A549 treated with dexamethasone at 1 μM for 4 hours (cell line): ENCODE results near the gene SORD. TPM values are rescaled to one million over a fixed set of nuclear protein-coding genes. Genes with fewer than 3 reads are reported as not detected.

ENCODE experiments used
- total RNA-seq: library from RNA; stranded (reverse); fragments of 200-300 nt; extraction: Qiagen RNA extraction; gene quantifications from 5 replicates; pipeline ENCODE4 v1.2.3, GENCODE V29; 2022

SORD gene
- 28.4 to 35.3 TPM (median 32.1 TPM) in 5 replicates for total RNA-seq

DNA sequence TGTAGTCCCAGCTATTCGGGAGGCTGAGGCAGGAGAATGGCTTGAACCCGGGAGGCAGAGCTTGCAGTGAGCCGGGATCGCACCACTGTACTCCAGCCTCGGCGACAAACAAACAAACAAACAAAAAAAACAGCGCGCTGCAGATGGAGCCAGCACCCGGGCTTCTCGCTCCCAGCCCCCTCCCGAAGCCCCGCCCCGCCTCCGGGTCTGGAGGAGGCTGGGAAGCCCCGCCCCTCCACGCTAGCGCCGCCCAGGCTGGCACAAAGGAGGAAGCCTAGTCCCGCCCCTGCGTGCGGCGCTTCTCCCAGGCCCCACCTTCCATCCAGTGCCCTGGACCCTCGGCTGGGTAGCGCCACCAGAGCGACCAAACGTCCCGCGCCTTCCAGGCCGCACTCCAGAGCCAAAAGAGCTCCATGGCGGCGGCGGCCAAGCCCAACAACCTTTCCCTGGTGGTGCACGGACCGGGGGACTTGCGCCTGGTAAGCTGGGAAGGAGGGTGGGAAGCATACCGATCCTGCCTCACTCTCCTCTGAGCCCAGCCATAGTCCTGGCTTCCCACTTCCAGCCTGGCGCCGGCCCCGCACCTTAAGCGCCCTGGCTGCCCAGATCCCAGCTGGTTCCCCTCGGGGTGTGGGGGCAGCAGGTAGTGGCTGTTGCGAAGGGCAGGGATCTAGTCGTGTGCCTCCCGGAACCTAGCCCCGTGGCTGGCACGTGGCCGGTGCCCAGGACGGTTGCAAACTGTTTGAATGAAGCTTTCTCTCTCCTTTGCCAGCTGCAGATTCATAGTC is at the start of gene SORD:
SORD (plus strand) TSS at position 325 of the 788 bp plus-strand sequence; CDS start at position 414, 89 bp downstream.

DNA sequence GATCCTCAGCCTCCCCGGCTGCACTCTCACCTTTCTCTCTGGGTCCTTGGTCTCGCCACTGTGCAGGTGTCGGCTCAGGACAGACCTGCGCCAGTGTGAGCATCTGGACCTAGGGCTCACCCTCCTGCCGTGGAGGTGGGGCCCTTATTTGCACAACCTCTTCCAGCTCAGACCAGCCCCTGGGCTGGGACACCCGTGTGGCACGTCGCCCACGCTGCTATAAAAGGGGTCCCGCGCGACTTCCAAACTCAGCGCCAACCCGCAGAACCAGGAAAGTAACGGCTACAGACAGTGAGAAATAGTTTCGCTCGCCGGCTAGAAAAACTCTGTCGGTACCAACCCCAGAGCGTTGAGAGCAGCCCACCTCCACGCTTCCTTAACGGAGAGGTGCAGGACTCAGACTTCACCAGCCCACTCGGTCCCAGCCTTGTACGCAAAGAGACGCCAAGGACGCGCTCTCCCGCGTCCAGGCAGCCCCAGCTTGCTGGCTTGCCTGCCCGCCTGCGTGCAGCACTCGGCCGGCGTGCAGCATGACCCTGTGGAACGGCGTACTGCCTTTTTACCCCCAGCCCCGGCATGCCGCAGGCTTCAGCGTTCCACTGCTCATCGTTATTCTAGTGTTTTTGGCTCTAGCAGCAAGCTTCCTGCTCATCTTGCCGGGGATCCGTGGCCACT is 91.2 kb downstream of the SORD start, which contains the start of the genes DUOX2 and DUOXA2:
DUOX2 (minus strand) TSS at position 97 of the 675 bp plus-strand sequence. CDS start 761 bp downstream, outside the sequence.
DUOXA2 (plus strand) TSS at position 251 of the 675 bp plus-strand sequence; CDS start at position 531, 280 bp downstream.

Other genes starting within 250 kb of the SORD start
- gene TERB2, start 66.5 kb upstream of the SORD start, total RNA-seq: not detected in 5 replicates
- gene DUOX2, start 91.0 kb downstream of the SORD start, total RNA-seq: 0.03 to 0.05 TPM (median 0.04 TPM) in 4 of 5 replicates, not detected in the other
- not detected in 5 replicates for gene DUOXA2, start 91.1 kb downstream of the SORD start, total RNA-seq
- 0.03 to 0.27 TPM (median 0.08 TPM) in 5 replicates for gene DUOXA1, start 106.7 kb downstream of the SORD start, total RNA-seq
- 0.02 to 0.04 TPM in 2 of 5 replicates, not detected in the others for gene DUOX1, start 106.8 kb downstream of the SORD start, total RNA-seq
- 0.28 to 0.66 TPM (median 0.56 TPM) in 5 replicates for gene SHF, start 164.8 kb downstream of the SORD start, total RNA-seq
- not detected in 5 replicates for gene SLC28A2, start 229.0 kb downstream of the SORD start, total RNA-seq